HEK293 (cell line): ENCODE results near the gene LRRFIP1.

ENCODE experiments used
- CTCF ChIA-PET: fragments of 350-600 bp; formaldehyde crosslinking; extraction: SDS; loops from one replicate; lab custom pipeline; 2021; ENCODE audit warnings: antibody characterized with exemption; lab: Yijun Ruan, JAX
- POLR2A ChIA-PET: fragments of 300-600 bp; formaldehyde crosslinking; extraction: SDS; loops from one replicate; lab custom pipeline; 2020; ENCODE audit warnings: antibody characterized with exemption, inconsistent platforms; lab: Yijun Ruan, JAX
- H3K27ac ChIP-seq: fragments of 200-500 bp; sonication (Bioruptor generic); 2 replicates; pipeline ENCODE4 v1.5.1; 2014; ENCODE audit warnings: low read depth, low read length, control low read depth, inconsistent platforms; ENCODE audit errors: extremely low read depth
- H3K36me3 ChIP-seq, 2 experiments: fragments of 200-500 bp in 1 of 2; sonication (Bioruptor generic) in 1 of 2; 1 replicate in 1 of 2; 2 replicates in 1 of 2; pipeline ENCODE4 v1.5.1; 2014 to 2017; ENCODE audit warnings: inconsistent platforms in 2 of 2, low read length in 2 of 2; ENCODE audit not compliant: control insufficient read depth in 2 of 2, insufficient read depth in 1 of 2
- H3K4me1 ChIP-seq: fragments of 200-500 bp; sonication (Bioruptor generic); 2 replicates; pipeline ENCODE4 v1.5.1; 2014; ENCODE audit warnings: mild to moderate bottlenecking, low read length, inconsistent platforms; ENCODE audit not compliant: control insufficient read depth, insufficient read depth
- H3K4me3 ChIP-seq: 2 replicates; pipeline ENCODE4 v1.5.1; 2011; ENCODE audit warnings: low read depth, mild to moderate bottlenecking, control low read depth, low read length, moderate library complexity
- H3K9me3 ChIP-seq: fragments of 200-500 bp; sonication (Bioruptor generic); 2 replicates; pipeline ENCODE4 v1.5.1; 2014; ENCODE audit warnings: low read depth, low read length, inconsistent platforms; ENCODE audit not compliant: control insufficient read depth, insufficient read depth
- BCL6B ChIP-seq: fragments of 450-650 bp; formaldehyde crosslinking; IDR thresholded peaks from 2 replicates; pipeline ENCODE4 v1.5.1; 2017; ENCODE audit warnings: missing biosample characterization, missing genetic modification characterization
- OVOL3 ChIP-seq: fragments of 450-650 bp; formaldehyde crosslinking; IDR thresholded peaks from 2 replicates; pipeline ENCODE4 v1.5.1; 2016; ENCODE audit warnings: missing biosample characterization, missing genetic modification characterization
- PBX3 ChIP-seq: sonication (generic); formaldehyde crosslinking; IDR thresholded peaks from 2 replicates; pipeline ENCODE4 v1.8.1; 2022; ENCODE audit warnings: mild to moderate bottlenecking, moderate library complexity, missing genetic modification reagents
- SCRT2 ChIP-seq: fragments of 450-650 bp; formaldehyde crosslinking; IDR thresholded peaks from 2 replicates; pipeline ENCODE4 v1.5.1; 2016; ENCODE audit warnings: missing biosample characterization, missing genetic modification characterization
- TRIM28 ChIP-seq: IDR thresholded peaks from 2 replicates; pipeline ENCODE4 v1.6.1; 2011; ENCODE audit warnings: low read length, control low read depth, borderline replicate concordance
- ZBTB11 ChIP-seq: fragments of 450-650 bp; formaldehyde crosslinking; conservative IDR thresholded peaks from 2 replicates; pipeline ENCODE4 v1.5.1; 2016; ENCODE audit warnings: low read depth, missing biosample characterization, missing genetic modification characterization
- ZBTB17 ChIP-seq: fragments of 450-650 bp; formaldehyde crosslinking; IDR thresholded peaks from 2 replicates; pipeline ENCODE4 v1.5.1; 2016; ENCODE audit warnings: missing biosample characterization, missing genetic modification characterization
- ZFP41 ChIP-seq: fragments of 450-650 bp; formaldehyde crosslinking; IDR thresholded peaks from 2 replicates; pipeline ENCODE4 v1.5.1; 2016; ENCODE audit warnings: missing biosample characterization, missing genetic modification characterization, borderline replicate concordance
- ZNF16 ChIP-seq: fragments of 450-650 bp; formaldehyde crosslinking; IDR thresholded peaks from 2 replicates; pipeline ENCODE4 v1.5.1; 2016; ENCODE audit warnings: low read depth, missing biosample characterization, missing genetic modification characterization
- ZNF518A ChIP-seq: fragments of 450-650 bp; formaldehyde crosslinking; conservative IDR thresholded peaks from 2 replicates; pipeline ENCODE4 v1.5.1; 2016; ENCODE audit warnings: low read depth, missing biosample characterization, missing genetic modification characterization
- ZNF548 ChIP-seq: fragments of 450-650 bp; formaldehyde crosslinking; IDR thresholded peaks from 2 replicates; pipeline ENCODE4 v1.5.1; 2016; ENCODE audit warnings: missing biosample characterization, missing genetic modification characterization
- ZNF610 ChIP-seq: fragments of 450-650 bp; formaldehyde crosslinking; IDR thresholded peaks from 2 replicates; pipeline ENCODE4 v1.5.1; 2016; ENCODE audit warnings: missing biosample characterization, missing genetic modification characterization, borderline replicate concordance
- ZNF626 ChIP-seq: fragments of 450-650 bp; sonication (Bioruptor Pico); formaldehyde crosslinking; IDR thresholded peaks from 2 replicates; pipeline ENCODE4 v1.5.1; 2018; ENCODE audit warnings: missing biosample characterization, missing genetic modification characterization, inconsistent platforms
- ZNF830 ChIP-seq: fragments of 450-650 bp; IDR thresholded peaks from 2 replicates; pipeline ENCODE4 v1.5.0; 2018; ENCODE audit warnings: missing biosample characterization, missing genetic modification characterization, low read depth, mild to moderate bottlenecking, moderate library complexity
- ZNF837 ChIP-seq: fragments of 450-650 bp; formaldehyde crosslinking; IDR thresholded peaks from 2 replicates; pipeline ENCODE4 v1.5.1; 2016; ENCODE audit warnings: missing biosample characterization, missing genetic modification characterization
- ZSCAN30 ChIP-seq: fragments of 450-650 bp; IDR thresholded peaks from 2 replicates; pipeline ENCODE4 v1.5.1; 2018; ENCODE audit warnings: missing biosample characterization, mild to moderate bottlenecking, missing genetic modification characterization, moderate library complexity

LRRFIP1 gene

GRCh38 chr2:237816531-237816930 lies 189.1 kb downstream of the LRRFIP1 start (continued):
- TF ChIP-seq ZNF518A (tag by site-specific recombination) (no peak), ZSCAN30 (no peak), ZNF16 (tag by site-specific recombination) (no peak), ZNF837 (tag by site-specific recombination) (no peak), BCL6B (tag by site-specific recombination) (no peak), ZNF626 (tag by site-specific recombination) (no peak), ZNF830 (tag by site-specific recombination) (no peak), ZNF610 (tag by site-specific recombination) (no peak), ZFP41 (tag by site-specific recombination) (no peak), PBX3 (CRISPR knock-in tag) (no peak), TRIM28 (no peak), ZNF548 (tag by site-specific recombination) (no peak), ZBTB11 (no peak)
- TF ChIP-seq, all 188 proteins: peak for 0

GRCh38 chr2:237818066-237818473 lies 190.7 kb downstream of the LRRFIP1 start:
- Histone ChIP-seq H3K27ac (no peak overlapping the region), H3K36me3 (no peaks in the 10 kb centered on the region), H3K9me3 (no peaks in the 10 kb centered on the region), H3K4me1 (peaks cover 6% of the 10 kb centered on the region; the same call in 1 of the 2 replicates), H3K4me3 (no peak overlapping the region)
- TF ChIP-seq OVOL3 (tag by site-specific recombination) (no peak), SCRT2 (tag by site-specific recombination) (peak; percentile 88), TRIM28 (peak; percentile 64; the same call in 1 of the 2 replicates), ZBTB17 (peak; percentile 67)
- ChIA-PET CTCF (no interaction called here), POLR2A (no interaction called here)
